HG03045 (cell line): ENCODE results near the gene RRAS2.

Experiments
- ATAC-seq: cut with Tn5 transposase; IDR thresholded peaks from one replicate; pipeline ENCODE4 v1.9.1; 2021; ENCODE audit warnings: mild to moderate bottlenecking, moderate library complexity; ENCODE audit not compliant: unreplicated experiment

The RRAS2 gene

DNA sequence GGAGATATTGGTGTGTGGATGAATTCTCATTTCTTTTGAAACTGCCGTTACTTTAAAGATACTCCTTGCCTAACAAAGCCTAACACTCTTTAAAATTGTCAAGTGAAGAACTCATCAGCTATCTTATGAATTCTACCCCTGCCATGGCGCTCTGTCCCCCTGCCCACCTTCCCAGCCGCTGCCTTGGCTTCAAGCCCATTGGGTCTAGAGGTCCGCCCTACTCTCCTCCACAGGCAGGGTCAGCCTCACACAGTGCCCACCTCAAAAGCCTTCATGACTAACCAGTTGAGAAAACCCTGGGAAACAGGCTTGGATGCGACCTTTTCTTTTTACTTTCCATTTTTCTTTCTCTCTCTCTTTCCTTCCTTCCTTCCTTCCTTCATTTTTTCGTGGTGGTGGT lies 128.6 kb downstream of the RRAS2 start:
- no peak for ATAC-seq

GRCh38 chr11:14229472-14229871 lies 129.5 kb downstream of the RRAS2 start:
- no peak for ATAC-seq

DNA sequence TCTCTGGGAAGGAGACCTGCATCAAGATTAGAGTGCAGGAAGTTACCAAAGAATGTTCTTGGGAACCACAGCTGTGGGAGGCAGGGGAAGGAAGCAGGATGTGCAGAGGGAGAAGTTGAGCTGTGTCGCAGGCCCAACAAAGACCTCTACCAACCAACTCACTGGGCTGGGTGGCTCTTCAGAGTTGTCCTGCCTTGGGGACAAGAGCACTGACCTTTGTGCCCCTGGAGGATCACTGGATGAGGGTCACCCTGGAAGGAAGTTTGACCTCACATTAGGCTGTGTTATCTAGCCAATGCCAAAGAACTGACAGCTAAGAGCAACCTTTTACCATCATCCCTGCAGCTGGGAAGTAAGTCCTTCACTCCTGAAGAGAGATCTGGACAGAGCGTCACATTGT lies 130.6 kb downstream of the RRAS2 start:
- no peak for ATAC-seq
